OCI-LY7 (cell line): ENCODE results near the gene PKN1. TPM values are rescaled to one million over a fixed set of nuclear protein-coding genes. Genes with fewer than 3 reads are reported as not detected.

Experiments used
- BruUV-seq: library from RNA; stranded (reverse); fragments of 400-500 nt; replicated peaks from 2 replicates; lab custom pipeline; 2021; lab: Mats Ljungman, UMichigan
- CTCF ChIA-PET: fragments of 300-600 bp; sonication (Branson Sonifier 250); formaldehyde crosslinking; loops from one replicate; lab custom pipeline; 2022; ENCODE audit warnings: antibody characterized with exemption; ENCODE audit not compliant: unreplicated experiment; lab: Charles Lee
- POLR2A ChIA-PET: fragments of 300-600 bp; sonication (Branson Sonifier 250); formaldehyde crosslinking; loops from one replicate; lab custom pipeline; 2022; ENCODE audit warnings: antibody characterized with exemption; lab: Charles Lee
- DNase-seq: peaks from one replicate; pipeline ENCODE4 v3.0.0-alpha.2; 2015; ENCODE audit warnings: low spot score
- H2AFZ ChIP-seq: fragments of 200-600 bp; sonication (generic), shearing (Covaris generic); 2 replicates; pipeline ENCODE4 v1.6.1; 2014; ENCODE audit warnings: mild to moderate bottlenecking, antibody characterized with exemption, low read length, moderate library complexity
- H3K27ac ChIP-seq: fragments of 200-600 bp; sonication (generic); 2 replicates; pipeline ENCODE4 v1.5.1; 2014; ENCODE audit warnings: mixed run types, low read depth, mild to moderate bottlenecking, moderate library complexity, low read length, inconsistent platforms; ENCODE audit not compliant: poor library complexity, severe bottlenecking
- H3K36me3 ChIP-seq: fragments of 200-600 bp; sonication (generic); 2 replicates; pipeline ENCODE4 v1.6.1; 2014; ENCODE audit warnings: mild to moderate bottlenecking, antibody characterized with exemption, low read length, moderate library complexity, mixed read lengths; ENCODE audit not compliant: insufficient read depth
- H3K4me1 ChIP-seq: fragments of 200-600 bp; sonication (generic); 2 replicates; pipeline ENCODE4 v1.5.1; 2014; ENCODE audit warnings: mild to moderate bottlenecking, low read length; ENCODE audit not compliant: insufficient read depth, poor library complexity, severe bottlenecking
- H3K4me2 ChIP-seq: fragments of 200-600 bp; sonication (generic); 2 replicates; pipeline ENCODE4 v1.6.1; 2014; ENCODE audit warnings: mild to moderate bottlenecking, low read length
- H3K4me3 ChIP-seq: fragments of 200-600 bp; sonication (generic); 2 replicates; pipeline ENCODE4 v1.5.1; 2014; ENCODE audit warnings: mild to moderate bottlenecking, low read depth, low read length; ENCODE audit not compliant: poor library complexity, severe bottlenecking
- H3K79me2 ChIP-seq: fragments of 200-600 bp; sonication (generic); 2 replicates; pipeline ENCODE4 v1.6.1; 2016; ENCODE audit warnings: low read depth, mild to moderate bottlenecking, low read length, moderate library complexity, mixed read lengths; ENCODE audit not compliant: insufficient read depth
- H3K9me2 ChIP-seq: fragments of 200-600 bp; sonication (generic); 2 replicates; pipeline ENCODE4 v1.6.1; 2016; ENCODE audit warnings: mild to moderate bottlenecking, low read length, mixed read lengths; ENCODE audit not compliant: insufficient read depth
- H3K9me3 ChIP-seq: fragments of 200-600 bp; sonication (generic); 2 replicates; pipeline ENCODE4 v1.6.1; 2014; ENCODE audit warnings: mild to moderate bottlenecking, mixed run types, low read length, mixed read lengths
- H4K20me1 ChIP-seq: fragments of 200-600 bp; sonication (generic); 2 replicates; pipeline ENCODE4 v1.6.1; 2014; ENCODE audit warnings: mild to moderate bottlenecking, antibody characterized with exemption, low read length, moderate library complexity, mixed read lengths; ENCODE audit not compliant: insufficient read depth
- CTCF ChIP-seq: fragments of 200-600 bp; sonication (generic); conservative IDR thresholded peaks from 2 replicates; pipeline ENCODE4 v1.5.1; 2014; ENCODE audit warnings: mild to moderate bottlenecking, antibody characterized with exemption, low read length, moderate library complexity, mixed read lengths
- EZH2phosphoT487 ChIP-seq: fragments of 200-600 bp; sonication (generic); IDR thresholded peaks from 2 replicates; pipeline ENCODE4 v1.6.1; 2018; ENCODE audit warnings: low read depth, borderline replicate concordance, mild to moderate bottlenecking, mixed run types, antibody characterized with exemption, low read length, moderate library complexity, mixed read lengths
- intact Hi-C: fragments of 100-400 bp; cut with micrococcal nuclease; formaldehyde crosslinking; loops from one replicate; pipeline ENCODE4 v1.10.0; 2022; ENCODE audit not compliant: unreplicated experiment
- total RNA-seq, 2 experiments: library from RNA; depleted of rRNA in 1 of 2; stranded (reverse); fragments of >200 nt in 1 of 2; shearing (Covaris generic) in 1 of 2; gene quantifications; 2 replicates each; pipeline ENCODE4 v1.2.3, GENCODE V29; 2014 to 2022

The PKN1 gene
- total RNA-seq, 2 experiments from 2014 or later = 117 to 233 TPM

- Histone ChIP-seq H3K9me2 (no peaks in the 10 kb centered on the region), H3K4me1 (peaks cover 47% of the 10 kb centered on the region), H3K4me2 (peak overlapping the region; percentile 89), H4K20me1 (no peaks in the 10 kb centered on the region), H3K4me3 (no peak overlapping the region), H3K79me2 (peaks cover 46% of the 10 kb centered on the region; the same call in 1 of the 2 replicates), H3K27ac (peak overlapping the region; percentile 63), H3K9me3 (no peaks in the 10 kb centered on the region), H2AFZ (no peak overlapping the region), H3K36me3 (peaks cover 43% of the 10 kb centered on the region)
- intact Hi-C loops = no loop called here
- no peak for DNase-seq
- 0 out of 2 replicates have a peak, but pooled peaks have one; percentile 10 for TF ChIP-seq CTCF
- no peak for TF ChIP-seq EZH2phosphoT487
- CTCF ChIA-PET = no interaction called here
- POLR2A ChIA-PET = interaction anchor here (0.5 to 0.6 kb wide), 2 partner anchors 60 to 84 kb away, joined by 3 to 4 read pairs; no protein-coding TSS in a partner anchor
- no TSS peak for BruUV-seq
Observed at GRCh38 chr19:14439014-14439413, 5.9 kb downstream of the PKN1 start.

- H2AFZ ChIP-seq = peak overlapping the region; percentile 54
Observed at GRCh38 chr19:14440049-14440448, 6.9 kb downstream of the PKN1 start.

More at GRCh38 chr19:14440049-14440448, 6.9 kb downstream of the PKN1 start:
- H3K9me3 ChIP-seq = no peaks in the 10 kb centered on the region
- no peak for TF ChIP-seq CTCF
- TF ChIP-seq EZH2phosphoT487 = no peak
- peaks cover 36% of the 10 kb centered on the region; the same call in 1 of the 2 replicates for H3K79me2 ChIP-seq
- H4K20me1 ChIP-seq = no peaks in the 10 kb centered on the region
- peak overlapping the region; percentile 63 for H3K27ac ChIP-seq
- DNase-seq = peak; percentile 88
- H3K4me1 ChIP-seq = peaks cover 36% of the 10 kb centered on the region
- intact Hi-C loops = no loop called here
- peak overlapping the region; percentile 69 for H3K4me3 ChIP-seq
- H3K4me2 ChIP-seq = peak overlapping the region; percentile 89
- no TSS peak for BruUV-seq
- ChIA-PET CTCF (no interaction called here), POLR2A (interaction anchor here (0.6 to 1.6 kb wide), 2 partner anchors 20 to 62 kb away, joined by 3 to 5 read pairs; no protein-coding TSS in a partner anchor)
- no peaks in the 10 kb centered on the region for H3K9me2 ChIP-seq
- peaks cover 45% of the 10 kb centered on the region for H3K36me3 ChIP-seq
